H7 (cell line): Measurements from ENCODE around the gene XXYLT1. TPM values are rescaled to one million over a fixed set of nuclear protein-coding genes. Genes with fewer than 3 reads are reported as not detected.
"Not testable (repeated sequence)": the region's sequence is repeated elsewhere in the genome, so short reads cannot be mapped to it uniquely, and the experiment has no call there.

Experiments
- DNase-seq: peaks from one replicate; pipeline ENCODE4 v3.0.0; 2012
- H3K27me3 ChIP-seq: 2 replicates; pipeline ENCODE4 v1.6.0; 2011; ENCODE audit warnings: mild to moderate bottlenecking, low read length; ENCODE audit not compliant: control insufficient read depth, insufficient read depth
- H3K36me3 ChIP-seq: replicated peaks from 2 replicates; pipeline ENCODE4 v1.5.1; 2011; ENCODE audit warnings: low read length; ENCODE audit not compliant: control insufficient read depth, insufficient read depth
- H3K4me3 ChIP-seq: 2 replicates; pipeline ENCODE4 v1.5.1; 2011; ENCODE audit warnings: low read depth, mild to moderate bottlenecking, control low read depth, low read length, moderate library complexity; ENCODE audit not compliant: insufficient read depth
- total RNA-seq: library from RNA; depleted of rRNA; stranded (reverse); fragments of >200 nt; shearing (Covaris generic); gene quantifications from 2 replicates; pipeline ENCODE4 v1.2.3, GENCODE V29; 2014; rRNA removed

XXYLT1 gene, protein sequence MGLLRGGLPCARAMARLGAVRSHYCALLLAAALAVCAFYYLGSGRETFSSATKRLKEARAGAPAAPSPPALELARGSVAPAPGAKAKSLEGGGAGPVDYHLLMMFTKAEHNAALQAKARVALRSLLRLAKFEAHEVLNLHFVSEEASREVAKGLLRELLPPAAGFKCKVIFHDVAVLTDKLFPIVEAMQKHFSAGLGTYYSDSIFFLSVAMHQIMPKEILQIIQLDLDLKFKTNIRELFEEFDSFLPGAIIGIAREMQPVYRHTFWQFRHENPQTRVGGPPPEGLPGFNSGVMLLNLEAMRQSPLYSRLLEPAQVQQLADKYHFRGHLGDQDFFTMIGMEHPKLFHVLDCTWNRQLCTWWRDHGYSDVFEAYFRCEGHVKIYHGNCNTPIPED
- total RNA-seq: 40.9 and 42.6 TPM in 2 replicates

DNA sequence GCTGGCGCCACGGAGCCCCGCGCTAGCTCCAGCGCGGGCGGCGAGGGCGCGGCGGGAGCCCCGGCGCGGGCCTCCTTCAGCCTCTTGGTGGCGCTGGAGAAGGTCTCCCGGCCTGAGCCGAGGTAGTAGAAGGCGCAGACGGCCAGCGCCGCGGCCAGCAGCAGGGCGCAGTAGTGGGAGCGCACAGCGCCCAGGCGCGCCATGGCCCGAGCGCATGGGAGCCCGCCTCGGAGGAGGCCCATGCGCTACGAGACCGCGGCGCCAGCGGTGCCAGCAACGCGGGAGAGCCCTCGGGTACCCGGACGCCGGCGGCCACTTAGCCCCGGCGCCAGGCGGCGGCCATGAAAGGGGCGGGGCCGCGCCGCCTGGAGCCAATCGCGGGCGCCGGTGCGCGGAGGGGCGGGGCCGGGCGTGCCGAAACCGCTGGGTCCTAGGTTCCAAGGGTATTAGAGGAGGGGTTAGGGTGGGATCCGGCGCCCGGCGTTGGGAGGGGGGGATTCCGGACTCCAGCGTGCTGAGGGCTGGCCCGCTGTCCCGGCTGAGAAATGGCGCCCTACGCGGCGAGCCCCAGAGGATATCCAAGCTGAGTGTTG is at the start of gene XXYLT1:
XXYLT1 (minus strand) TSS at position 343 of the 593 bp plus-strand sequence; CDS start at position 242, 101 bp downstream.
- Histone ChIP-seq H3K27me3 (no peaks in the 10 kb centered on the region), H3K36me3 (peaks cover 4% of the 10 kb centered on the region), H3K4me3 (peak within 1 kb of the TSS; percentile 94)
- DNase-seq: peak; percentile 96

DNA sequence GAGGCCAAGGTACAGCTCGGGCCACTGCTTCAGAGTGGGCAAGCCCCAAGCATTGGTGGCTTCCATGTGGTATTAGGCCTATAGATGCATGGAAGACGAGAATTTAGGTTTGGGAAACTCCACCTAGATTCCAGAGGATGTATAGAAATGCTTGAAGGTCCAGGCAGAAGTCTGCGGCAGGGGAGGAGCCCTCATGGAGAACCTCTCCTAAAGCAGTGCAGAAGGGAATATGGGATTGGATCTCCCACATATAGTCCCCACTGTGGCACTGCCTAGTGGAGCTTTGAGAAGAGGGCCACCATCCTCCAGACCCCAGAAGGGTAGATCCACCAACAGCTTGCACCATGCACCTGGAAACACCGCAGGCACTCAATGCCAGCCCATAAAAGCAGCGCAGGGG is 48.1 kb upstream of the XXYLT1 start:
- Histone ChIP-seq H3K4me3 (no peak overlapping the region), H3K27me3 (no peaks in the 10 kb centered on the region), H3K36me3 (no peaks in the 10 kb centered on the region; the same call in 1 of the 2 replicates)
- DNase-seq: no peak

DNA sequence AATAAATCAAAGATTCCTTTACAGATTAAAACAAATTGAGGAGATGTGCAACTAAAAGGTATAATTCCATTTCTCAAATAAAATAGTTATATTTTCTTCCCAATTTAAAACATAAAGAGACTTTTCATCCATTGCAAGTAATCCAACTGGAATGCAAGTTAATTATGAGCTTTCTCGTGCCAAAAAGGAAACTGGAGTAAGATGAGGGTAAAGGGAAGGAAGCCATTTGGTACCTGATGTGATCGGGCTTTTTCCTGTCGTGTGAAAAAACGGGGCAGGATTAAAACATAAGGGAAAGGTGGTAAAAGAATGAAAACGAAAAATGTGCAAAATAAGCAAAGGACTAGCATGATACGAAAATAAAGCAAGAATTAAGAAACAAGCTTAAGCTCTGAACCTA is 41.8 kb upstream of the XXYLT1 start:
- H3K27me3 ChIP-seq: no peaks in the 10 kb centered on the region
- no peak for DNase-seq
- no peaks in the 10 kb centered on the region for H3K36me3 ChIP-seq
- no peak overlapping the region for H3K4me3 ChIP-seq

DNA sequence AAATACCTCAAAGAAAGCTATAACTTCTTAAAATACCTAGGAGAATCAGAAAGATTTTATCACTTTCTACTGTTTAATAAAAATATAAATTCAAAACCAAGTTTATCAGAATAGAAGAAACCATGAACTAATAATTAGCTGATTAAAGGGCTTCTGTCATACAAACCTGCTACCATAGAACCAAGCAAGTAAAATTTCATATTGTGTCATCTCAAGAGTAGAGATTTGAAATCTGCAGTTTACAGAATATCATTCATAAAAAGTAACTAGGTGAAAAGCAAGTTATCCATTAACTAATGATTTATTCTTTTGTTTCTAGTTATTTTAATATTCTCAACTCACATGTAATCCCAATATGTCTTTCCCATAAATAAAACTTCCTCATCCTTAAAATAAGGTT is 36.8 kb upstream of the XXYLT1 start:
- Histone ChIP-seq H3K36me3 (no peaks in the 10 kb centered on the region), H3K4me3 (no peak overlapping the region), H3K27me3 (no peaks in the 10 kb centered on the region)
- no peak for DNase-seq

DNA sequence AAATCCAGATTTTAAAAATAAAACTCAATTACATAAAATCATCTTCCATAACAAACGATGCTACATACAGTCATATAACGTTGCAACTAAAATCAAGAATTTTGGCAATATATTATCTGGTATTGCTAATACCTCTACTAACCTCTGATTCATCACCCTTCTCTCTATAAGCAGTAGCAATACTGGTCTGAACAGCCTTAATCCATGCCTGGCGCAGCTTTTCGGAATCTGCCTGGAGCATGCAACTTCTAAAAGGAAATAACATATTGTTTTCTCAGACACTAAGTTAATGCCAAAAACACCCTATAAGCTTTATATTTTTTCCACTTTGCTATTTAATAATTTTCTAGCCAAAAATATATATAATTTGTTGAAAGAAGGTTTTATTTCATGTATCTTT is 35.4 kb upstream of the XXYLT1 start:
- DNase-seq: no peak
- Histone ChIP-seq H3K36me3 (no peaks in the 10 kb centered on the region), H3K4me3 (no peak overlapping the region), H3K27me3 (no peaks in the 10 kb centered on the region)

DNA sequence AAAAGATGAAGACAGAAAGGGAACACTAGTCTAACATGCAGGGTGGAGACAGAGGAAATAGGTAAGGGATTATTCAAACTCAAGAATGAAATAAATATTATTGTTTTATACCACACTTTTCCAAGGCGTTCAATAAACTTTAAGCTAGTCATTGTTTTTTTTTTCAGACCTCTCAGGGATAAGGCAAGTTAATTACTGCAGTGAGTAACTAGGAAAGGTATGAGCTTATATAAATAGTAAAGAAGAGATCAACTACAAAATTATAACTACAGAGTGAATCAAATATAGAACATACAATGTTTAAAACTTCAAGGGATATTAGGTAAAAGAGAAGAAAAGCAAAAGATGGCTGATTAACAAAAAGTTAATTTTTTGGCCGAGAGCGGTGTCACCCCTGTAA is 31.5 kb upstream of the XXYLT1 start:
- no peak overlapping the region for H3K4me3 ChIP-seq
- no peaks in the 10 kb centered on the region for H3K27me3 ChIP-seq
- DNase-seq: no peak
- no peaks in the 10 kb centered on the region for H3K36me3 ChIP-seq

DNA sequence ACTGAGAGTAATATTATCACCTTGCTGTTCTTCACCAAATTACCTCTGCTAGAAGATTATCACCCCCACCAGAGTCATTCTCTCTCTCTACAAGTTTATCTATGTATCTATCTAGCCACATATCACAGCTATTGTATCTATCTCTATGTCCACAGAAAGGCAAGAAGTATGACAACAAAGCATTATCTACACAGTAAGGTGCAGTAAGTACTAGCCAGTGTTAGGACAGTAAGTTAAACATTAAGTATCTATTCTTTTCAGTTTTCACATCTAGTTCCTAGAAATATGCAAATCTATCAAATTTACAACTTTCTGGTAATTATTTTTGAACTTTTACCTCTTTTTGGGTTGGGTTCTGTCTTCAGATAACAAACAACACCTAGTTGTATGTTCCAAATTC is 26.5 kb upstream of the XXYLT1 start:
- Histone ChIP-seq H3K36me3 (no peaks in the 10 kb centered on the region; the same call in 1 of the 2 replicates), H3K27me3 (no peaks in the 10 kb centered on the region), H3K4me3 (no peak overlapping the region)
- no peak for DNase-seq

DNA sequence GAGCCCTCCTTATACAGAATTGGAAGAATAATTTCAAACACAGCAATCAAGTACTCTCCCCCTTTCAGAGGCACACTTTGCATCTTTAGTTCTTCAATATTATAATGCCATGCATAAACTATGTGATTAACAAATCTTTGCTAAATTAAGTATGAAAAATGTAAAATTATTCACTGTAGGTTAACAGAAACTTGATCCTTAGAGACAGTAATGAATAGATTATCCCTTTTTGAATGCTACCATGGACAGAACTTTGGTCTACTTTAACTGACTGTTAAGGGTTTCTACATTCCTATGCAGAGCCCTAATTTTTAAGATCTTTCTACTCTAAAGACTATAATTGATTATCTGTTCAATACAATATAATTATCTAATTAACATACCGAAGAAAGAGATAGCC is 25.7 kb upstream of the XXYLT1 start:
- DNase-seq: no peak
- Histone ChIP-seq H3K4me3 (no peak overlapping the region), H3K36me3 (no peaks in the 10 kb centered on the region; the same call in 1 of the 2 replicates), H3K27me3 (no peaks in the 10 kb centered on the region)

DNA sequence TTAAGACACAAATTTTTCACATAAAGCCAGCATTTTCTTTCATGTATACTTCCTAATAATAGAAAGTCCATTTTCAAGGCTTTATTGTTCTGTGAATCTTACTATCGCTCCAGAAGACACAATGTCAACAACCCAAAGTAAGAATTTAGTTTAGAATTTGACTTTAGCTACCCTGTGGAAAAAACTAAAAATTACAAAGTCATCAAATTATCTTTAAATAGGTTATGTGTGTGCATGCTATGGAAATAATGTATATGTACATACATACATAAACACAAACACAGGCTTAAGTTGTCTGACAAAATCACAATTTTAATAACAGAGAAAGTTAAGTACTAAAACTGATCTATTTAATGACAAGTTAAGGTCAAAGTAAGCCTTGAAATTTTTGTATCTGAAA is 20.2 kb upstream of the XXYLT1 start:
- no peak for DNase-seq

DNA sequence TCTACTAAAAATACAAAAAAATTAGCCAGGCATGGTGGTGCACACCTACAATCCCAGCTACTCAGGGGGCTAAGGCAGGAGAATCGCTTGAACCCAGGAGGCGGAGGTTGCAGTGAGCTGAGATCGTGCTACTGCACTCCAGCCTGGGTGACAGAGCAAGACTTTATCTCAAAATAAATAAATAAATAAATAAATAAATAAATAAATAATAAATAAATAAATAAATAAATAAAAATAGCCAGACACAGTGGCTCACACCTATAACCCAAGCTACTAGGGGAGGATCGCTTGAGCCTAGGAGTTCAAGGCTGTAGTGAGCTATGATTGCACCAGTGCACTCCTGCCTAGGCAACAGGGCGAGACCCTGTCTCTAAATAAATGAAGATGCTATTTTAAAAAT is 19.7 kb upstream of the XXYLT1 start:
- not testable (repeated sequence) for H3K27me3 ChIP-seq, H3K4me3 ChIP-seq, DNase-seq, H3K36me3 ChIP-seq

More for the DNA sequence above, 20.2 kb upstream of the XXYLT1 start:
- Histone ChIP-seq H3K4me3 (no peak overlapping the region), H3K36me3 (peaks cover under 1% of the 10 kb centered on the region; the same call in 1 of the 2 replicates), H3K27me3 (no peaks in the 10 kb centered on the region)

DNA sequence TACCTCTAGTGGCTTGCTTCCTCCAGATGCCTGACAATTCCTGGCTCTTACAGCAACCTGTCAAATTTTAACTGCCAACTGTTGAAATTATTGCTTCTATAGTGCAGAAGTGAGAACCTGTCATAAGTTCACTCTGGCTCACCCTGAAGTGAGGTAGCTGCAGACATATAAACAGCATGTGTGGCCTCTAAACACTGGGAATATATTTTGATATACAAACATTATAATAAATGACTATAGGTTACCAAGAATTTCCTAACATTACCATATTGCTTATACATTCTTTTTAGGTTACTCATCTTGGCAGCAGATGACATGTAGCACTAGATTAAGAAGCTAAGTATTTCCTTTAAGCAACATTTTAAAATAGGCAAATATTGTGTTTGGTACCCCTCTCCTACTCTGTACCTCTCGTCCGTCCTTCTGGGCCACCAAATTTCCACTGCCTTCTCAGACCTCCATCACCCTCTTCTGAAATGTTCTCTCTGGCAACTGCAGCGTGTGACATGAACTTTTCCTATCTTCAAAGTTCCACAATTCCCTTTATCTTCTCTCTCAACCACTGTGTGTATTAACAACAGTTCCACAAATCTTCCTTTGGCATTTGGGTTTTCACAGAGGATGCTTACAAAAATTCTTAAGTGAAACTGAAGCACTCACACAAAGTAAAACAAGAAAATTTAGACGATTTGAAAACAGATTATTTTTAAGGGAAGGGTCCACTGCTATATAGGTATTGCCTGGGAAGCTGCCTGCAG is 15.3 kb upstream of the XXYLT1 start:
- no peak for DNase-seq

DNA sequence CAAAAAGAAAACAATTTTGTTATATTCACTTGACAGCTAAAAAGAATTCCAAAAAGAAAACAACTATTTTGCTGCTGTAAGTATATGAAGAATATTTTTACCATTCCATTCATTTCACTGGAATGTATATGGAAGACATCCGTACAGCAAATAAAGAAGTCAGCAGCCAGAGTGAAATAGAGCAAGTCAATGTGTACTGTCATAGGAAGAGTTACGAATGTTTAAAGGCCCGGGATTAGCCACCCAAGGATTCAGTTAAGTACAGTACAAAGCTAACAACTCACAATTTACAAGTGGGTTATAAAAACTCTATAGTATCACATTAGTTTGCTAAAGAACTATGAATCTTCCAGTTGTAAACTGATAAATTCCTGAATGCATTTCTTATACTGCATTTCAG is 14.4 kb upstream of the XXYLT1 start:
- H3K4me3 ChIP-seq: no peak overlapping the region

More for the DNA sequence above, 15.3 kb upstream of the XXYLT1 start:
- Histone ChIP-seq H3K36me3 (0 out of 2 replicates have a peak, but pooled peaks cover 1% of the 10 kb centered on the region), H3K4me3 (no peak overlapping the region), H3K27me3 (no peaks in the 10 kb centered on the region)

DNA sequence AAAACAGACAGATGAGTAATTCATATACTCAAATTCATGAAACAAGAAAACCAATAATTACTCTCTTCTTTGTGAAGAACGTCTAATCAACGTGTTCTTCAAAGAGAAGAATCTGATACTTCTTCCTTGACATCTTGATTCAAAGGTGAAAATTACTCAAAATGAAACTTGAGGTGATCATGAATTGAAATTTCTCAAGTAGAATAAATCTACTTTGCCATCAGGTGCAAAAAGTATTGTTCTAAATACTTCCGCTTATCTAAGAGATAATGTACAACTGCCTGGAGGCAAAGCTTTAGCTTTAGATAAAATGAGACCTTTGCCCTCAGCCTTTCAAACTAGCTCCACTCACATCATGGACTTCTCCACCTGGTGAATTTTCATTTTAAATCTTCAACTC is 13.9 kb upstream of the XXYLT1 start:
- Histone ChIP-seq H3K27me3 (no peaks in the 10 kb centered on the region), H3K36me3 (0 out of 2 replicates have a peak, but pooled peaks cover 1% of the 10 kb centered on the region), H3K4me3 (no peak overlapping the region)
- DNase-seq: no peak

More for the DNA sequence above, 14.4 kb upstream of the XXYLT1 start:
- Histone ChIP-seq H3K36me3 (0 out of 2 replicates have a peak, but pooled peaks cover 1% of the 10 kb centered on the region), H3K27me3 (no peaks in the 10 kb centered on the region)
- no peak for DNase-seq

DNA sequence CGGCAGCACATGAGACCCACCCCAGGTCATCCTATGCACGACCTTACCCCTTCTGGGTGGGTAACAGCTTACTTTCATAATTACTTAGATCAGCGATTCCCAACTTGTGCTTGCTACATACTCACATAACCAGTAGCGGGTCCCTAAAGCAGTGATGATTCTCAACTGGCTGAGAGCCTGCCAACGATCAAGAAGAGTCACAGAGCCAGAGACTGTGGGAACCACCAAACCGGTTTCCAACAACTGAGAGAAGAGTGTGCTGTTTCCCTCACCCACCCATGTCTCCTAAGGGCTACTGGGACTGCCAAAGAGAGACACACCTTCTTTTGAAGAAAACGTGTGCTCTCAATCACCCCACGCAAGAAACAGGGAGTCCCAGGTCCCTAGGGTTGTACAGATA is 12.0 kb upstream of the XXYLT1 start:
- no peak overlapping the region for H3K4me3 ChIP-seq
- DNase-seq: no peak
- 0 out of 2 replicates have a peak, but pooled peaks cover 1% of the 10 kb centered on the region for H3K36me3 ChIP-seq
- no peaks in the 10 kb centered on the region for H3K27me3 ChIP-seq
